Bronchial epithelial cell (primary cell): Measurements from ENCODE around the gene ANKDD1B. TPM values are rescaled to one million over a fixed set of nuclear protein-coding genes. Genes with fewer than 3 reads are reported as not detected.

Source experiments
- DNase-seq: peaks from one replicate; pipeline ENCODE4 v3.0.0-alpha.2; 2010; ENCODE audit warnings: low read depth
- FAIRE-seq: peaks from 2 replicates; lab custom pipeline; 2011; peaks lifted over from hg19 to GRCh38; lab: Jason Lieb, UNC
- H3K27me3 ChIP-seq: 2 replicates; pipeline ENCODE4 v1.5.1; 2011; ENCODE audit warnings: low read length; ENCODE audit not compliant: control insufficient read depth, insufficient read depth
- H3K36me3 ChIP-seq: 2 replicates; pipeline ENCODE4 v1.5.1; 2011; ENCODE audit warnings: low read length; ENCODE audit not compliant: control insufficient read depth, insufficient read depth
- H3K4me3 ChIP-seq: 2 replicates; pipeline ENCODE4 v1.5.1; 2011; ENCODE audit warnings: mild to moderate bottlenecking, low read depth, low read length, control low read depth
- total RNA-seq: library from RNA; depleted of rRNA; stranded (reverse); fragments of >200 nt; gene quantifications from 2 replicates; pipeline ENCODE4 v1.2.1, GENCODE V29; 2014
- TF ChIP-seq, protein P1 (sequence below): IDR thresholded peaks from 2 replicates; pipeline ENCODE4 v1.5.1; 2011; ENCODE audit warnings: mild to moderate bottlenecking, moderate library complexity, low read length, control low read depth, inconsistent platforms; ENCODE audit not compliant: insufficient read depth, severe bottlenecking

Gene ANKDD1B
- total RNA-seq, 1 donor from 2014 or later: 1.3 TPM

DNA sequence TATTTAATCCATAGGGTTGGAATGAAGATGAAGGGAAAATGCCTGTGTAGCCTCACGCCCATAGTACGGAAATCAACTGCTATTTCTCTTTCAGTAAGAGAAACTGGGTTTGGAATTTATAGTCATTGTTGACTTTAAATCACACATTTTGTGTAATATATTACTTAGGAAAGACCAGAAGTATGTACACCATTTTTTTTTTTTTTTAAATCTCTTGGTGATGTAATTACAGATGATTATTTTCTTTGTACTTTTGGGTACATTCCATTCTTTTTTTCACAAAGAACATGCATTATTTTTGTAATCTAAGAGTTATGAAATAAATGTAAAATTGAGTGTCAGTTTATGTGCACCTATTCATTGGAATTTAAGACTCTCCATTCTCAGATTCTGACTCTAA, 60.3 kb downstream of the ANKDD1B start:
- no peak overlapping the region for H3K4me3 ChIP-seq
- DNase-seq: no peak
- peaks cover 2% of the 10 kb centered on the region for H3K36me3 ChIP-seq
- FAIRE-seq: no peak
- TF ChIP-seq, protein P1, sequence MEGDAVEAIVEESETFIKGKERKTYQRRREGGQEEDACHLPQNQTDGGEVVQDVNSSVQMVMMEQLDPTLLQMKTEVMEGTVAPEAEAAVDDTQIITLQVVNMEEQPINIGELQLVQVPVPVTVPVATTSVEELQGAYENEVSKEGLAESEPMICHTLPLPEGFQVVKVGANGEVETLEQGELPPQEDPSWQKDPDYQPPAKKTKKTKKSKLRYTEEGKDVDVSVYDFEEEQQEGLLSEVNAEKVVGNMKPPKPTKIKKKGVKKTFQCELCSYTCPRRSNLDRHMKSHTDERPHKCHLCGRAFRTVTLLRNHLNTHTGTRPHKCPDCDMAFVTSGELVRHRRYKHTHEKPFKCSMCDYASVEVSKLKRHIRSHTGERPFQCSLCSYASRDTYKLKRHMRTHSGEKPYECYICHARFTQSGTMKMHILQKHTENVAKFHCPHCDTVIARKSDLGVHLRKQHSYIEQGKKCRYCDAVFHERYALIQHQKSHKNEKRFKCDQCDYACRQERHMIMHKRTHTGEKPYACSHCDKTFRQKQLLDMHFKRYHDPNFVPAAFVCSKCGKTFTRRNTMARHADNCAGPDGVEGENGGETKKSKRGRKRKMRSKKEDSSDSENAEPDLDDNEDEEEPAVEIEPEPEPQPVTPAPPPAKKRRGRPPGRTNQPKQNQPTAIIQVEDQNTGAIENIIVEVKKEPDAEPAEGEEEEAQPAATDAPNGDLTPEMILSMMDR: no peak
- no peaks in the 10 kb centered on the region for H3K27me3 ChIP-seq

DNA sequence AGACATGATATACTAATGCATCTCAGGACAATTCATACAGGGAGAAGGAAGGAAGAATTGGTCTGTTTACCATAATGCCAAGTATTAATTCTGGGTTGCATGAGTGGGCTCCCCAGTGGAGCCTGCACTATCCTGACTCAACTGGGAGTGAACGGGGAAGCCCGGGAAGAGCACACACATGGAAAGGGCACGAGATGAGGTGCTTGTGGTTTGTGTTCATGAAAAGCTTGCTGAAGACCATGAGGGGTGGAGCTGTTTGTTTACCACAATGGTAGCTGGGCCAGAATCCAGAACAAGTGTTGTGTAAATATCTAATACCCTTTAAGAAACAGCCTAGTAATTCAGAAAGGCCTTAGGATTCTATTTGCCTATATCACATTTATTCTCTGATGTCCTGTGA, 61.4 kb downstream of the ANKDD1B start:
- Histone ChIP-seq H3K36me3 (peaks cover 2% of the 10 kb centered on the region), H3K27me3 (no peaks in the 10 kb centered on the region), H3K4me3 (no peak overlapping the region)
- FAIRE-seq (no peak), DNase-seq (no peak)
- TF ChIP-seq, protein P1: no peak

DNA sequence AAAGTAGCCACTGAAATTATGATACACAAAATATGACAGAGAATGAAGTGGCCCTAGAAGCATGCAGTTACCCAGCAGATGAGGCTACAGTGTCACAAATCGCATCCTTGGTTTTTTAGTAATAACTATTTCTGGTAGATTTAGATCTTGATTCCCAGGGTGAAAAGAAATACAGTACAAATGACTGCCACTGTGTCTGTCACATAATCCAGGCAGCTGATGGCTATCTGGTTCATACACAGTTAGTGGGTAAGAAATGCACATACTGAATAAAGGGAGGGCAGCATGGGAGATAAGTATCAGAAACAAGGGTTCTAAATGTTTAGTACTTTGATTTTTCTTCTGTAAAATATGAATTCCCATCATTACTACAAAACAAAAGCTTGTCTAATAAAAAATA, 64.5 kb downstream of the ANKDD1B start:
- TF ChIP-seq, protein P1: no peak
- no peak for DNase-seq
- peaks cover 2% of the 10 kb centered on the region for H3K36me3 ChIP-seq
- H3K4me3 ChIP-seq: no peak overlapping the region
- no peaks in the 10 kb centered on the region for H3K27me3 ChIP-seq
- no peak for FAIRE-seq

DNA sequence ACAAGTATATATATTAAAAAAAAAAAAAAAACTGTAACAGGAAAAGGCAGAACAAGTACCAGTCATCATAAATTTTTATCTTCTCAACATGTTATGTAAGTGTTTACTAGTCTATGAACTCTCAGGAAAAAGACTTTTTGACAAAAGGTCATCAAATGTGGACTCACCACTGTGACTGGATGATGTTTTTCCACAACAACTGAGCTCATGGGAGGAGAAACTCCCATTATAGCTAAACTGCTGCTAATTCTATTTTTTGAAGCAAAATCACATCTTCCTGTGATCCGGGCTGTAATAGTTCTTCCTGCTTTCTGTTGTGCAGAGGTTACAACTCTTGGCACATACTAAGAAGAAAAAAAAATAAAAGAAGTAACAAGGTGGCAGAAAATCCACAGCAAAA, 66.4 kb downstream of the ANKDD1B start:
- FAIRE-seq: no peak
- TF ChIP-seq, protein P1: no peak
- H3K27me3 ChIP-seq: no peaks in the 10 kb centered on the region
- H3K4me3 ChIP-seq: no peak overlapping the region
- no peak for DNase-seq
- peaks cover 2% of the 10 kb centered on the region for H3K36me3 ChIP-seq

DNA sequence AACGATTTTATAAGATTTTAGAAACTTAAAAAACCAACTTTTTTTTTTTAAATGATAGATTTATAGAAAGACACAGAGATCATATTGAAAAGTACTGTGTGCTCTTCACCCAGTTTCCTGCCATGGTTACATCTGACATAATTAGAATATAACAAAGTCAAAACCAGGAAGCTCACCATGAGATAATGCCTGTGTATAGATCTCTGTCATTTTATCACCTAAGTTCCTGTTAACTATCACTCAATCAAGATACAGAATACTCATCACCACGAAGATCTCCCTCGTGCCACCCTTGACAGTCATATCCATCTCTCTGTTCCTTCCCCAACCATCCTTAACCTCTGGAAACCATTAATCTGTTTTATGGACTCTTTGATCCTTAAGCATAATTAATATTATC, 66.9 kb downstream of the ANKDD1B start:
- Histone ChIP-seq H3K27me3 (no peaks in the 10 kb centered on the region), H3K4me3 (no peak overlapping the region), H3K36me3 (peaks cover 2% of the 10 kb centered on the region)
- TF ChIP-seq, protein P1: no peak
- no peak for DNase-seq
- no peak for FAIRE-seq

DNA sequence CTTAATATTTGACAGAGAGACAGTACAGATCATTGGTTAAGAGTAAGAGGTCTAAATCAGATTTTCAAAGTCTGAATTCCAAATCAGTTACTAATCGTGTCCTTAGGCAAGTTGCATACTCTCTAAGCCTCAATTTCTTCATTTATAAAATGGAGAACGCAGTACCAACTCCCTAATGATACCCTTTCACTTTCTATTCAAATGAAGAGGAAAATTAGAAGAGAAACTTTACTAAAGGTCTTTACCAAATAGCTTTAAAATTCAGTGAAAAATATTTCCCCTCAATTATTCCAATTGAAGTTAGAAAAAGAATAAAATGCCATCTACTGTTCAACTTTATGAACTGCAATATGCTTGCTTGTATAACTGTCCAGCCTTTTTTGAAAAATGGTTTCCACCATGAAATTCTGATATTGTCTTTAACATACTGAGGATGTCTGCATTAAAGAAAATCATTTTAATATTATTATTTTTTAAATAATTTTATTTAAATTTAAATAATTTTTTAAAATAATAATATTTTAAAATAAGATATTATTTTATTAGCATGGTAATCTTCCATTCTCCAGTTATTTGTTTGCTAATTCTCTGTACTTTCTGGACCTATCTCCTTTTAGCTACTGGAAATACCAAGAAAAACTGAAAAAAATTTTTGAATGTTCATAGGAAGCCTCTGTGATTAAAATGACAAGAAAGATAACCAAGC, 70.0 kb downstream of the ANKDD1B start:
- H3K36me3 ChIP-seq: peaks cover 1% of the 10 kb centered on the region
- H3K27me3 ChIP-seq: no peaks in the 10 kb centered on the region
- TF ChIP-seq, protein P1: peak; percentile 20
- peak overlapping the region; percentile 4 for H3K4me3 ChIP-seq
- DNase-seq: peak; percentile 64
- FAIRE-seq: no peak
